DOHH2 (cell line): ENCODE results near the gene ADGRG7.

ENCODE experiments used
- CTCF ChIP-seq: fragments of 200-600 bp; sonication (generic); IDR thresholded peaks from one replicate; pipeline ENCODE4 v1.5.1; 2014; ENCODE audit warnings: antibody characterized with exemption, mild to moderate bottlenecking, low read depth, low read length; ENCODE audit not compliant: poor library complexity, severe bottlenecking
- EZH2phosphoT487 ChIP-seq: fragments of 200-600 bp; sonication (generic); IDR thresholded peaks from 2 replicates; pipeline ENCODE4 v1.6.1; 2017; ENCODE audit warnings: borderline replicate concordance, mild to moderate bottlenecking, antibody characterized with exemption, low read length, moderate library complexity, mixed read lengths

DNA sequence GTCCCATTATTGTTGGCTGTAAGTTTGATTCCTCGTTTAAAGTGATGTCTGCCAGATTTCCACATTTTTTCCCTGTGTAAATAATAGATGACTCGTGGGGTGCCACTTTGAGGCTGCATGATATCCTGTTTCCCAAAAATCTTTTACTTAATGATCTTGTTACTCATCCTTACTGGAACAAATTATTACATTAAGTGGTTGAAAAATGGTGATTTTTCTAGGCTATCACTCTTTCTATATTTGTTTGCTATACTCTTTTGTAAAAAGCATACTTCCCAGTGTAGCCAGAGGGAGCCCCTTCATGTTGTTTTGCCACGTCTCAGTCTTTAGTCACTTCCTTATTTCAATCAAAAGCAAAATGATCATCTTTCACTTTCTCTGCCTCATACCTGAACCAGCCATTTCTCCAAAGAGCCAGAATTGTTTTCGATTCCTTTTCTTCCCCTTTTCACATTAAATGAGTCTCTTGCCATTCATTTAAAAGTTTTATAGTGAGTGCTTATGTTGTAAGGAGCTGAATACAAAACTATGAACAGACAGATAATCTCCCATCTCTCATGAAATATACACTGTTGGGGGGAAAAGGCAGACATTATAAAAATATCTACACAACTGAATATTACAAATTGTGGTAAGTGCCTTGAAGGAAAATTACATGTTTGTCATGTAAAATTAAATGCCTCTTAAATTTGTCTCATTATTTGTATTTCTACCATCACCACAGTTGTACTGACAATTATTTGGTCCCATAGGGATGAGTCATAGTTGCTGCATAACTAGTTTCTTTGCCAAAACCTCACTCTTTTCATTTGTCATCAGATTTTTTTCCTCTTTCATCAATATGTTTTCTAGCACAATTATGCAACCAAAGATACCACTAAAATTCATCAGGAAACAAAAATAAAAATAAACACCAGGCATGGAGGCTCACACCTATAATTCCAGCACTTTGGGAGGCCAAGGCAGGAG, 41.5 kb downstream of the ADGRG7 start:
- TF ChIP-seq CTCF (no peak), EZH2phosphoT487 (no peak)
